K562 (cell line): ENCODE results near the gene DPP10. TPM values are rescaled to one million over a fixed set of nuclear protein-coding genes. Genes with fewer than 3 reads are reported as not detected.

Source experiments
- ATAC-seq: fragments of 200-7000 bp; cut with Tn5 transposase; 3 replicates; pipeline ENCODE4 v1.9.1; 2020; ENCODE audit warnings: moderate library complexity
- BruUV-seq: library from RNA; stranded (reverse); fragments of 400-500 nt; replicated peaks from 2 replicates; lab custom pipeline; 2021; lab: Mats Ljungman, UMichigan
- CTCF ChIA-PET: fragments of 300-600 bp; formaldehyde crosslinking; extraction: SDS; loops from one replicate; lab custom pipeline; 2021; ENCODE audit warnings: low intra/inter-chr PET ratio; lab: Yijun Ruan, JAX
- POLR2A ChIA-PET: fragments of 300-600, 350-650 bp; sonication (Branson Sonifier 250); formaldehyde crosslinking; extraction: SDS; loops from one replicate; lab custom pipeline; 2021; ENCODE audit warnings: antibody characterized with exemption, inconsistent platforms; lab: Yijun Ruan, JAX
- DNase-seq, 4 experiments: peaks; one replicate each; pipeline versions ENCODE4 v3.0.0 to v3.0.0-alpha.2; 2011 to 2018; ENCODE audit warnings: low spot score in 3 of 4, mixed read lengths in 3 of 4; ENCODE audit errors: extremely low read depth in 1 of 4
- FAIRE-seq: peaks from 2 replicates; lab custom pipeline; 2011; peaks lifted over from hg19 to GRCh38; lab: Jason Lieb, UNC
- H2AFZ ChIP-seq: 2 replicates; pipeline ENCODE4 v1.6.0; 2011; ENCODE audit warnings: low read depth, low read length, control low read depth, inconsistent platforms
- H3K27ac ChIP-seq: fragments of 200-600 bp; 3 replicates; pipeline ENCODE4 v1.8.0; 2011; ENCODE audit warnings: low read depth, mild to moderate bottlenecking, control low read depth, inconsistent platforms, low read length, moderate library complexity, mixed read lengths; ENCODE audit errors: extremely low read depth
- H3K27me3 ChIP-seq, 2 experiments: fragments of 300-600 bp in 1 of 2; 2 replicates in 1 of 2; 3 replicates in 1 of 2; pipeline versions ENCODE4 v1.6.0 to v1.8.0; 2011; ENCODE audit warnings: inconsistent platforms in 2 of 2, low read length in 2 of 2, mild to moderate bottlenecking in 1 of 2, mixed read lengths in 1 of 2, moderate library complexity in 1 of 2; ENCODE audit not compliant: control insufficient read depth in 2 of 2, insufficient read depth in 2 of 2
- H3K36me3 ChIP-seq: fragments of 300-600 bp; 3 replicates; pipeline ENCODE4 v1.8.0; 2011; ENCODE audit warnings: mild to moderate bottlenecking, low read length, inconsistent platforms; ENCODE audit not compliant: control insufficient read depth, insufficient read depth
- H3K4me1 ChIP-seq, 2 experiments: fragments of 200-600 bp in 1 of 2; replicated peaks in 1 of 2; 2 replicates in 1 of 2; 3 replicates in 1 of 2; pipeline versions ENCODE4 v1.5.1 to v1.8.0; 2011; ENCODE audit warnings: inconsistent platforms in 2 of 2, low read length in 2 of 2, mild to moderate bottlenecking in 1 of 2, mixed read lengths in 1 of 2, moderate library complexity in 1 of 2; ENCODE audit not compliant: control insufficient read depth in 2 of 2, insufficient read depth in 2 of 2
- H3K4me2 ChIP-seq: 2 replicates; pipeline ENCODE4 v1.6.1; 2011; ENCODE audit warnings: low read length, control low read depth, inconsistent platforms, mixed read lengths; ENCODE audit not compliant: insufficient read depth
- H3K4me3 ChIP-seq: fragments of 200-600 bp; sonication (generic), shearing (Covaris generic); 2 replicates; pipeline ENCODE4 v1.5.1; 2016; ENCODE audit warnings: control low read depth, inconsistent platforms
- H3K79me2 ChIP-seq: fragments of 200-600 bp; 3 replicates; pipeline ENCODE4 v1.8.0; 2011; ENCODE audit warnings: low read length, inconsistent platforms; ENCODE audit not compliant: control insufficient read depth, insufficient read depth
- H3K9ac ChIP-seq, 2 experiments: 2 replicates each; pipeline versions ENCODE4 v1.6.0 to v1.6.1; 2011; ENCODE audit warnings: low read depth in 2 of 2, low read length in 2 of 2, control low read depth in 1 of 2, inconsistent platforms in 1 of 2, mild to moderate bottlenecking in 1 of 2, mixed read lengths in 1 of 2; ENCODE audit not compliant: insufficient read depth in 1 of 2
- H3K9me1 ChIP-seq: one replicate; pipeline ENCODE4 v1.6.0; 2011; ENCODE audit warnings: inconsistent platforms, mild to moderate bottlenecking, low read length, moderate library complexity; ENCODE audit not compliant: control insufficient read depth, insufficient read depth
- H3K9me3 ChIP-seq: replicated peaks from 2 replicates; pipeline ENCODE4 v1.5.1; 2011; ENCODE audit warnings: low read depth, low read length, inconsistent platforms; ENCODE audit not compliant: control insufficient read depth, insufficient read depth
- H4K20me1 ChIP-seq: replicated peaks from 2 replicates; pipeline ENCODE4 v1.6.1; 2011; ENCODE audit warnings: low read length, inconsistent platforms, mixed read lengths; ENCODE audit not compliant: control insufficient read depth, insufficient read depth
- CC2D1A ChIP-seq: fragments of 450-650 bp; IDR thresholded peaks from 2 replicates; pipeline ENCODE4 v1.6.1; 2017; ENCODE audit warnings: mild to moderate bottlenecking
- CTBP1 ChIP-seq: fragments of 450-650 bp; IDR thresholded peaks from 2 replicates; pipeline ENCODE4 v1.6.1; 2016; ENCODE audit warnings: borderline replicate concordance
- JUND ChIP-seq, 2 experiments: IDR thresholded peaks; 2 replicates in 1 of 2; 3 replicates in 1 of 2; pipeline ENCODE4 v1.6.1; 2011; ENCODE audit warnings: borderline replicate concordance in 2 of 2, low read depth in 2 of 2, low read length in 2 of 2, improper control_type of control experiment in 1 of 2, missing biosample characterization in 1 of 2, missing genetic modification characterization in 1 of 2, missing genetic modification reagents in 1 of 2
- TEAD1 ChIP-seq, 2 experiments: fragments of 450-650 bp in 1 of 2; sonication (generic) in 1 of 2; formaldehyde crosslinking; IDR thresholded peaks; 2 replicates each; pipeline versions ENCODE4 v1.4.0 to v1.8.0; 2020 to 2022; ENCODE audit warnings: mild to moderate bottlenecking in 2 of 2, missing genetic modification reagents in 1 of 2
- ZNF551 ChIP-seq: fragments of 250-450 bp; sonication (Bioruptor Pico); IDR thresholded peaks from 2 replicates; pipeline ENCODE4 v1.5.0; 2021; ENCODE audit warnings: mild to moderate bottlenecking, moderate library complexity
- WGBS: fragments of 100-300 bp; shearing (Covaris generic); methylation state at CpG from one replicate; pipeline ENCODE4 v1.1.6; 2016; ENCODE audit warnings: low coverage, mixed read lengths; ENCODE audit not compliant: insufficient coverage; ENCODE audit errors: missing lambda C conversion rate; 5-methylcytosine and 5-hydroxymethylcytosine counted together
- in situ Hi-C: fragments of 300-500 bp; cut with MboI; formaldehyde crosslinking; loops from 4 replicates; pipeline ENCODE4 v1.15.0; 2018; ENCODE audit warnings: inconsistent platforms, mixed read lengths
- intact Hi-C: fragments of 100-400 bp; cut with micrococcal nuclease; formaldehyde crosslinking; loops from 2 replicates; pipeline ENCODE4 v1.14.2; 2022
- polyA plus RNA-seq, 8 experiments: library from polyadenylated mRNA; depleted of rRNA in 4 of 8; stranded (reverse) in 5 of 8; unstranded in 3 of 8; fragments of >200 nt; fragmentation: Nextera tagmentation in 2 of 8; fragmentation: Illumina TruSeq in 1 of 8; extraction: Ambion mirVana in 2 of 8; extraction: Trizol in 1 of 8; gene quantifications; 2 replicates each; pipeline versions ENCODE4 v1.2.1 to v1.2.3, GENCODE V29; 2011 to 2014; ENCODE audit warnings: inconsistent platforms in 1 of 8, missing spikeins in 1 of 8
- total RNA-seq, 7 experiments: library from RNA; depleted of rRNA in 6 of 7; stranded (reverse); fragments of >200 nt in 6 of 7; fragmentation: Illumina TruSeq in 2 of 7; extraction: Trizol in 2 of 7; gene quantifications; 2 replicates each; pipeline versions ENCODE4 v1.2.1 to v1.2.3, GENCODE V29; 2011 to 2021; ENCODE audit warnings: low replicate concordance in 1 of 7

Gene DPP10
- total and polyA plus RNA-seq, 9 of the 15 experiments (the other 6 are each of a cell fraction or from before 2014, with no cell fraction given), result not detected

GRCh38 chr2:115624332-115624731 lies 1181.9 kb downstream of the DPP10 start (continued):
- no peak for TF ChIP-seq TEAD1 (CRISPR knock-in tag; IDR thresholded peaks at IDR 0.05)
- TF ChIP-seq CTBP1, result no peak

GRCh38 chr2:115634578-115634977 lies 1192.1 kb downstream of the DPP10 start:
- in situ Hi-C loops, result no loop called here
- CTCF ChIA-PET, result no interaction called here

GRCh38 chr2:115635430-115635829 lies 1193.0 kb downstream of the DPP10 start:
- no peaks in the 10 kb centered on the region for H3K9me3 ChIP-seq
- no peaks in the 10 kb centered on the region for H3K9me1 ChIP-seq
- in situ Hi-C loops (no loop called here), intact Hi-C loops (no loop called here)
- DNase-seq (no peak), FAIRE-seq (no peak), ATAC-seq (no peak)
- no peaks in the 10 kb centered on the region for H3K27me3 ChIP-seq
- BruUV-seq, result no TSS peak
- ChIA-PET POLR2A (no interaction called here), CTCF (no interaction called here)
- no peak overlapping the region for H2AFZ ChIP-seq
- no peak overlapping the region for H3K4me2 ChIP-seq
- no peaks in the 10 kb centered on the region for H4K20me1 ChIP-seq
- no peaks in the 10 kb centered on the region for H3K4me1 ChIP-seq
- H3K9ac ChIP-seq, result no peak overlapping the region
- H3K27ac ChIP-seq, result no peak overlapping the region
- no peaks in the 10 kb centered on the region for H3K36me3 ChIP-seq
- H3K4me3 ChIP-seq, result no peak overlapping the region
- no peaks in the 10 kb centered on the region for H3K79me2 ChIP-seq
- WGBS, result 0% methylated on average over 2 of the region's 2 CpGs
- TF ChIP-seq CC2D1A (no peak), JUND (IDR thresholded peaks at IDR 0.05; ENCODE audit: borderline replicate concordance, low read depth, low read length) (no peak), JUND (tag; IDR thresholded peaks at IDR 0.05; ENCODE audit: borderline replicate concordance, low read depth, low read length) (no peak)

More at GRCh38 chr2:115634578-115634977, 1192.1 kb downstream of the DPP10 start:
- H4K20me1 ChIP-seq, result no peaks in the 10 kb centered on the region
- intact Hi-C loops, result no loop called here
- 0% methylated on average over 3 of the region's 3 CpGs for WGBS
- no peak overlapping the region for H3K9ac ChIP-seq
- ATAC-seq, result no peak
- no peak overlapping the region for H2AFZ ChIP-seq
- no peak for TF ChIP-seq ZNF551 (CRISPR knock-in tag)
- TF ChIP-seq, all 486 proteins: peak for 0
- Histone ChIP-seq H3K9me3 (no peaks in the 10 kb centered on the region), H3K27me3 (no peaks in the 10 kb centered on the region), H3K27ac (no peak overlapping the region), H3K4me3 (no peak overlapping the region), H3K36me3 (no peaks in the 10 kb centered on the region), H3K4me2 (no peak overlapping the region), H3K4me1 (no peaks in the 10 kb centered on the region), H3K79me2 (no peaks in the 10 kb centered on the region), H3K9me1 (no peaks in the 10 kb centered on the region)
- DNase-seq, result no peak
- BruUV-seq, result no TSS peak
- POLR2A ChIA-PET, result no interaction called here
- no peak for FAIRE-seq
